Amniotic epithelial cell (primary cell): Measurements from ENCODE around the gene PDE6B.
"Not testable (repeated sequence)": the region's sequence is repeated elsewhere in the genome, so short reads cannot be mapped to it uniquely, and the experiment has no call there.

Experiments
- DNase-seq: peaks from one replicate; pipeline ENCODE4 v3.0.0-alpha.2; 2010; ENCODE audit warnings: low read depth

PDE6B gene

GRCh38 chr4:635851-636627 lies 10.7 kb downstream of the PDE6B start:
- DNase-seq = no peak

GRCh38 chr4:636628-637159 lies 11.3 kb downstream of the PDE6B start:
- DNase-seq = no peak

- no peak for DNase-seq
Measured at GRCh38 chr4:637536-638280, 12.3 kb downstream of the PDE6B start.

GRCh38 chr4:642366-642765 lies 17.0 kb downstream of the PDE6B start:
- DNase-seq = not testable (repeated sequence)

GRCh38 chr4:646460-646859 lies 21.1 kb downstream of the PDE6B start:
- no peak for DNase-seq

- no peak for DNase-seq
Measured at GRCh38 chr4:647481-647880, 22.1 kb downstream of the PDE6B start.

- no peak for DNase-seq
Measured at GRCh38 chr4:648579-649292, 23.4 kb downstream of the PDE6B start.

- DNase-seq = no peak
Measured at GRCh38 chr4:649293-649625, 23.9 kb downstream of the PDE6B start.

GRCh38 chr4:649751-650310 lies 24.5 kb downstream of the PDE6B start:
- no peak for DNase-seq

- no peak for DNase-seq
Measured at GRCh38 chr4:650461-650860, 25.1 kb downstream of the PDE6B start.

- DNase-seq = no peak
Measured at GRCh38 chr4:650951-651883, 25.8 kb downstream of the PDE6B start.

- no peak for DNase-seq
Measured at GRCh38 chr4:651884-652642, 26.7 kb downstream of the PDE6B start.

GRCh38 chr4:653080-653821 lies 27.9 kb downstream of the PDE6B start:
- DNase-seq = no peak

- no peak for DNase-seq
Measured at GRCh38 chr4:653831-654502, 28.6 kb downstream of the PDE6B start.

- DNase-seq = no peak
Measured at GRCh38 chr4:654503-654845, 29.1 kb downstream of the PDE6B start.

GRCh38 chr4:654871-655463 lies 29.6 kb downstream of the PDE6B start:
- no peak for DNase-seq

- DNase-seq = no peak
Measured at GRCh38 chr4:655464-656151, 30.2 kb downstream of the PDE6B start.
